NB4 (cell line): ENCODE data around the gene LRRC8C.

Source experiments
- DNase-seq: peaks from one replicate; pipeline ENCODE4 v3.0.0; 2010; ENCODE audit warnings: low read depth
- H3K4me3 ChIP-seq: one replicate; pipeline ENCODE4 v1.5.1; 2011; ENCODE audit warnings: mild to moderate bottlenecking, low read depth, low read length, moderate library complexity
- MYC ChIP-seq: IDR thresholded peaks from 2 replicates; pipeline ENCODE4 v1.6.1; 2011; ENCODE audit warnings: low read depth, low read length
- POLR2A ChIP-seq: IDR thresholded peaks from 2 replicates; pipeline ENCODE4 v1.6.1; 2011; ENCODE audit warnings: mild to moderate bottlenecking; ENCODE audit not compliant: insufficient read length; ENCODE audit errors: extremely low read depth
- TF ChIP-seq, protein P1 (sequence below): IDR thresholded peaks from one replicate; pipeline ENCODE4 v1.5.1; 2012; ENCODE audit warnings: low read depth, low read length
- TF ChIP-seq, protein P2 (sequence below): IDR thresholded peaks from 2 replicates; pipeline ENCODE4 v1.6.1; 2011; ENCODE audit warnings: low read depth, low read length

Gene LRRC8C

DNA sequence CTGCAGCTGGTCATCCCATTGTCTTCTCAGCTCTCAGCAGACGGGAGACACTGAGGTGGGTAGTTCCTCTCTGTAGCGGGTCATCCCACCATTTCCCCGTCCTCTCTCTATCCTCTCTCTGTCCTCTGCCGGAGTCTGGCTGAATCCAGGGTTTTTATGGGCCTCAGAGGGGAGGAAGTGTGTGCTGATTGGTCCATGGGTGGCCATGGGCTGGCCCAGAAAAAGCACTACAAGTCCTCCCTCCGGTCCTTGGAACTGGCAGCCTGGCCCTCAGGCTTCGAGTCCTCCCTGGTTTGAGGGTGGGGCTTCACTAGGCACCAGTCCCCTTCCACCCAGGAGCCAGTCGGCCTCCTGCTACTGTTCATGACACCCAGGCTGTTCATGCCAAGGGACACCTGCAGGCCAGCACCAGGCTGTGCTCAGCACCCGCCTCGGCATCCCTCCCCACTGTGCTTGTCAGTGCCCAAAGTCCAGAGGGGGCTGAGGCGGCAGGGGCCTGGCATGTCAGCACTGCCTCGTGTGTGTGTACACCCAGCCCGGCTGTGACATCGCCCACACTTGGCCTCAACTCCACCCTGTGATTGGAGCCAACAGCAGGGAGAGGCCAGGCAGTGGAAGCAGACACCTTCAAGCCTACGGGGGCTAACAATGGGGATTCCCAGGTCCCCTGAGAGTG lies 23.0 kb upstream of the LRRC8C start:
- TF ChIP-seq, protein P1, sequence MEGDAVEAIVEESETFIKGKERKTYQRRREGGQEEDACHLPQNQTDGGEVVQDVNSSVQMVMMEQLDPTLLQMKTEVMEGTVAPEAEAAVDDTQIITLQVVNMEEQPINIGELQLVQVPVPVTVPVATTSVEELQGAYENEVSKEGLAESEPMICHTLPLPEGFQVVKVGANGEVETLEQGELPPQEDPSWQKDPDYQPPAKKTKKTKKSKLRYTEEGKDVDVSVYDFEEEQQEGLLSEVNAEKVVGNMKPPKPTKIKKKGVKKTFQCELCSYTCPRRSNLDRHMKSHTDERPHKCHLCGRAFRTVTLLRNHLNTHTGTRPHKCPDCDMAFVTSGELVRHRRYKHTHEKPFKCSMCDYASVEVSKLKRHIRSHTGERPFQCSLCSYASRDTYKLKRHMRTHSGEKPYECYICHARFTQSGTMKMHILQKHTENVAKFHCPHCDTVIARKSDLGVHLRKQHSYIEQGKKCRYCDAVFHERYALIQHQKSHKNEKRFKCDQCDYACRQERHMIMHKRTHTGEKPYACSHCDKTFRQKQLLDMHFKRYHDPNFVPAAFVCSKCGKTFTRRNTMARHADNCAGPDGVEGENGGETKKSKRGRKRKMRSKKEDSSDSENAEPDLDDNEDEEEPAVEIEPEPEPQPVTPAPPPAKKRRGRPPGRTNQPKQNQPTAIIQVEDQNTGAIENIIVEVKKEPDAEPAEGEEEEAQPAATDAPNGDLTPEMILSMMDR = no peak
- TF ChIP-seq, protein P2, sequence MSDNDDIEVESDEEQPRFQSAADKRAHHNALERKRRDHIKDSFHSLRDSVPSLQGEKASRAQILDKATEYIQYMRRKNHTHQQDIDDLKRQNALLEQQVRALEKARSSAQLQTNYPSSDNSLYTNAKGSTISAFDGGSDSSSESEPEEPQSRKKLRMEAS = no peak
- TF ChIP-seq MYC = no peak
- H3K4me3 ChIP-seq = no peak overlapping the region
- DNase-seq = no peak

DNA sequence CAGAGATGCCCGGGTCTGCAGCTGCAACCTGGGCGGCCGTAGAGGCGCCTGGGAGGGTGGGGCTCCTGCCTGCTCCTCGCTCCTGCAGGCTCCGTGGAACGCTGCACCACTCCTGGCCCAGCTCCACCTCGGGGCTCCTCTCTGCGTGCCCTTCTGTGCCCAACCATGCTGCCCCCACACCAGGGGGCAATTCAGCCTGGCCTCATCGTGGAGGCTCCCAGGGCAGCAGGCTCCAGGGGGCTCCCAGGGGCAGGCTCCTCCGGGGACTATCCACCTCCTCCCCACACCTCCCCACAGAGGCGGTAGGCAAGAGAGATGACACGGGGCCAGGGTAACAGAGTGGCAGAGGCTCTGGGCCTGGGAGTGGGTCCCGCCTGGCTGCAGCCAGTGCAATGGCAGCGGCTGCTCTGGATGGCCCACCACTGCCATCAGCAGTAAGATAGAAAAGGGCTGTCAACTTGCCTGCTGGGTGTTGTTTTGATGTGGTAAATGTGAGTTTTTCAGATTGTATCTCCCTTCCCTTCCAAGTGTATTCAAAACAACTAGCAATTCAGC lies 22.4 kb upstream of the LRRC8C start:
- no peak overlapping the region for H3K4me3 ChIP-seq
- TF ChIP-seq POLR2A (no peak), MYC (no peak)
- TF ChIP-seq, protein P2 = no peak
- TF ChIP-seq, protein P1 = no peak
- no peak for DNase-seq

DNA sequence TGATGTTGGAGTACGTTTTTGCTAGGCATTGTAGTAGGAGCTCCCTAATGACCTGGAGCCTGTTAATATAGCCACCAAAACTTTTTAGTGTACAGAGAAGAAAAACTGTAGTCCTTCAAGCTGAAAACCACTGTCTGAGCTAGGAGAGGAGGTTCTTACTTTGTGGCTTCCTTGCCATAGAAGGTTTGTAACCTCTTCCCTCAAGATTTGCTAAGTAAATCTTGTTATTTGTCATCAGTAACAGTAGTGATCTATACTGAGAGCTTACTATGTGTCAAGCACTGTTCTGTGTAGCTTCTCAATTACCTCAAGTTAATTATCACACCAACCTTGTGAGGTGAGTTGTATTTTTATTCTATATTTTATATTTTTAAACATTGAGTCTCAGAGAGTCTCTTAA lies 21.2 kb upstream of the LRRC8C start:
- TF ChIP-seq, protein P1 = no peak
- no peak for TF ChIP-seq MYC
- no peak for TF ChIP-seq POLR2A
- TF ChIP-seq, protein P2 = no peak
- DNase-seq = no peak
- H3K4me3 ChIP-seq = no peak overlapping the region

DNA sequence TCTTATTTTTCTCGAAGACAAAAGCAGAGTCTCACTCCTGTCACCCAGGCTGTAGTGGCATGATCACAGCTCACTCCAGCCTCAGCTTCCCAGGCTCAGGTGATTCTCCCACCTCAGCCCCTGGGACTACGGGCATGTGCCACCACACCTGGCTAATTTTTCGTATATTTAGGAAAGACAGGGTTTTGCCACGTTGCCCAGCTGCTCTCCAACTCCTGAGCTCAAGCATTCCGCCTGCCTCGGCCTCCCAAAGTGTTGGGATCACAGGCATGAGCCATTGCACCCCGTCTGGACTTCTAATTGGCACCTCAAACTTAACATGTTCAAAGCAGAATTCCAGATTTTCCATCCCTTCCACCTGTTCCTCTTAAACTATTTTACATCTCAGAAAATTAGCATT lies 19.0 kb upstream of the LRRC8C start:
- TF ChIP-seq, protein P2 = no peak
- TF ChIP-seq MYC = no peak
- TF ChIP-seq, protein P1 = no peak
- no peak for TF ChIP-seq POLR2A
- DNase-seq = no peak
- no peak overlapping the region for H3K4me3 ChIP-seq

DNA sequence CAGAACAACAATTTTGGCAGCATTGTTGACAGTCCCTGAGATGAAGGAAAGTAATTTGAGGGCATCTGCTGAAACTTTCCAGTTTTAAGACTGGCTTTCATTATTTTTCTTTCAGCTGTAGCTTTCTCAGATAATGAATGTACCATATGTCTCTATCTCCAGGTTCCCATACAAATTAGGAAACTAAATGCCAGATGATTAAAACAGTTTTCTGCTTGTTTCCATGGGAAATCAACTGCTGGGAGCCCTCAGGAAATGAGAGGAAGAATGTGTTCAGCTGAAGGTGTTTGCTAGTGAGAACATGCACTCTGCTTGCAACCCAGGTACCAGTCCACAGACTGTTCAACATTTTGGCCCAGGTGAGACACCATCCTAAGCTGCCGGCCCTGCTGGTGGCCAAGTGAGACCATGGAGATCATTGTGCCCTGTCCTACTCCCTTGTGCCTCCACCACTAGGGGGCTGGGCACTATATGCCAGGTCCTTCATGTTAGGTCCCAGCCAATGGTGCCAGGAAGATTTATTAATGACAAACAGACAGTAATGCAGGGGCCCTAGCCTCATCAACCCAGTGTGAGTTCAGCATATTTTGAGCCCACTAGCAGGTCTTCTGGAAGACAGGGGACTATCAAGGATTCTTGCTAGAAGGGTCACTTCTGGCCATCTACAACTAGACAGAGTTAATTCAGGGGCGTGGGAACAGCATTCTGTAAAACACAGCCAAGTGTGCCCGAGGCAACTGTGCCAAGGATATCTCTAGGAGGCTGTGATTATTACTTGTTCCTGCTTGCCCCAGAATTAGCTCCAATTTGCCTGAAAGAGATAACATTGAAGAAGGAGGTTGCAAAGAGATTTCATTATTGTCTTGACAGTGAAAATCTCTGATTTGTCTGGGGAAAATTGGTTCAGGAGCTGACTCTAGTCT lies 17.0 kb upstream of the LRRC8C start:
- TF ChIP-seq, protein P1 = peak; percentile 70
- TF ChIP-seq POLR2A = no peak
- DNase-seq = peak; percentile 52
- no peak overlapping the region for H3K4me3 ChIP-seq
